GM21717 (cell line): ENCODE measurements around the gene JARID2.

Experiments used
- ATAC-seq: cut with Tn5 transposase; IDR thresholded peaks from one replicate; pipeline ENCODE4 v1.9.1; 2021; ENCODE audit warnings: mild to moderate bottlenecking, moderate library complexity; ENCODE audit not compliant: unreplicated experiment

The JARID2 gene

DNA sequence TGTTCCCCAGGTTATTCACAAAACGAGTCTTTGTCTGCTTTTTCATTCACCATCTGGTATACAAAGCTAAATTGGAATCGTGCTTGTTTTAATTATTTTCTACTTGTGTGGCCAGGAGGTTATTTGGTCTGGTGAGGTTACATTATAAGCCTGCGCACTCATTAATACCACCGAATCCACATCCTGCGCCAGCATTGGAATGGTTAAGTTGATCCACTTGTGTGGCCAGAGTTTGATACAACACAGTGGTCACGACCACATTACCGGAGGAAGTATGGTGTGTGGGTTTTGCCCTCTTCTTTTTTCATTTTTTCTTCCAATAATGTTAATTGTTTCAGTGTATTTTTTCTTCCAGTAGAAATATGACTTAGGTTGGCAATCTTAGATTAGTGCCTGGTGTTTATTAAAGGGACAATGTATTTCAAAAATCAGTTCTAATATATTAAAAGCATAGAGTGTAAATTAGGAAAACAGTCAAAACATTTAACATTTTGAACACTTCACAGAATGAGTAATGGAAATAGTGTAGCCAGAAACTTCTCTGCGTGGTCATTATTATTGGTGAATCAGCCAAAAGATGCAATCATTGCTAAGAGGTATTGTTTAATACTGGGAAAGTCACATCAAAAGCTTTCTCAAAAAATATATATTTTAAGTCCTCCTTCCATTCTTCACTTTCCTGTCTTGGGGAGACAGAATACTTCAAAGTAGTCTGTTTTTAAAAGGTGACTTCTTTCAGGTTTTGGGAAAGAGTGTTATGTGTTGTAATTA lies 84.5 kb downstream of the JARID2 start:
- ATAC-seq: no peak

DNA sequence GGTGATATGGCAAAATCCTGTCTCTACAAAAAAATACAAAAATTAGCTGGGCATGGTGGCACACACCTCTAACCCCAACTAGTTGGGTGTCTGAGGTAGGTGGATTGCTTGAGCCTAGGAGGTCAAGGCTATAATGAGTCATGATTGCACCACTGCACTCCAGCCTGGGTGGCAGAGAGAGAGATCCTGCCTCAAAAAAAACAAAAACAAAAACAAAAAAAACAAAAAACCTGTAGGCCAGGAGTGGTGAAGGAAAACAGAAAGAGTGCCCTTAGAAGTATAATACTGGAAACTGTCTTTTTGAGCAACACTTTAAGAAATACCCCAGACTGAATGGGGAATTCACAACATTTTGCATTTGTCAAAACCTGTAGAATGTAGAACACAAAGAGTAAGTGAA lies 85.3 kb downstream of the JARID2 start:
- no peak for ATAC-seq

DNA sequence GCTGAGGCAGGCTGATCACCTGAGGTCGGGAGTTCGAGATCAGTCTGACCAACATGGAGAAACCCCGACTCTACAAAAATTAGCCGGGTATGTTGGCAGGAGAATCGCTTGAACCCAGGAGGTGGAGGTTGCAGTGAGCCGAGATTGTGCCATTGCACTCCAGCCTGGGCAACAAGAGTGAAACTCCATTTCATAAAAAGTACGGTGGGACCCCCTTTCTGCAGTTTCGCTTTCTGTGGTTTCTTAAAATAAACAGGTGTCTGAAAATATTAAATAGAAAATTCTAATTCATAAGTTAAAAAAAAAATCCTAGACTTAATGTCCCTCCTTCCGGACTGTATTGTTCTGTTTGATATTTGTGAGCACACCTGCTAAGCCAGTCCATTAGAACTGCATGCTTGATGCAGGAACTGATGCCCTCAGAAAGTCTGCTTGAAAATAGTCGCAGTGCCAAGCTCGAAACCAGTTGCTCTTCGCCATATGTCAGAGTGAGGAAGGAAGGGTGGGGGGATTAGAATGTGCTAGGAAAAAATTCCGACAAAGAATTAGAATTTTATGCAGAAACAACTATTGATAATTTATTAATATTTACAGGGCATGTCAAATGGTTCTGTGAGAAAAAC lies 85.9 kb downstream of the JARID2 start:
- ATAC-seq: no peak

DNA sequence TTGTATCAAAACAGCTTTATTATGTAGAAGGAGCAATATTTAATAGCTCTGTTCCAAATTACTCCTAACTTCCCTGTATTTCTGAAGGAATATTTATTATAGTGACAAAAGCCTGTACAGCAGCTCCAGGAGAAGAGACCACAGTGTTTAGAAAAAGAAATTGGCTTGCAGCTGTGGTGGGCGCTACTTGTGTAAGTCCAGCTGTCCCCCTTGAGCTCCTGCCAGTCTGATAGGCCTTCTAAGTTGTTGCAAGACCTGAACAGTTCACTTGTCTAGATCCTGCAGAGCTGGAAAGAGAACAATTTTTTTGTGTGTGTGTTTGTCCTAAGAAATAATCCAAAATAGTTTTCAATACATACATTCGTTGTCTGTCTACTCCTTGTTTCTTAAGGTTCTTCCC lies 86.6 kb downstream of the JARID2 start:
- ATAC-seq: no peak

DNA sequence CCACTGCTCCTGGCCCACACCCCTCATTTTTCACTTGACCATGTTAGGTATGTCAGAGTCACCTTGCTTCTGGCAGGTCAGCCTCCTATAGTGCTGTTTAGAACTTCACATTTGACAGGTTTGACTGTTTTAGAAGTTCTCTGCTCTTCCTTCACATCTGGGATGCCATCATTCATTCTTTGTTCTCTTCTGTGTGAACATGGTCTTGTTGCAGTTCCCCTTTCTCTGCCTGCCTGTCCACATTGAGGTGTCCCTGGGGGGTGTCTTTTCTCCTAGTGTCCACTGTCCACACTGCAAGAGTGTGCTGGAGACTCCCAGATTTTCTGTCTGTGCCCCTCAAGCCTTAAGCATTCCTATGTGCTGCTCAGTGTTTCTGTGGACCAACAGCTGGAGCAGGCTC lies 89.5 kb downstream of the JARID2 start:
- ATAC-seq: no peak

DNA sequence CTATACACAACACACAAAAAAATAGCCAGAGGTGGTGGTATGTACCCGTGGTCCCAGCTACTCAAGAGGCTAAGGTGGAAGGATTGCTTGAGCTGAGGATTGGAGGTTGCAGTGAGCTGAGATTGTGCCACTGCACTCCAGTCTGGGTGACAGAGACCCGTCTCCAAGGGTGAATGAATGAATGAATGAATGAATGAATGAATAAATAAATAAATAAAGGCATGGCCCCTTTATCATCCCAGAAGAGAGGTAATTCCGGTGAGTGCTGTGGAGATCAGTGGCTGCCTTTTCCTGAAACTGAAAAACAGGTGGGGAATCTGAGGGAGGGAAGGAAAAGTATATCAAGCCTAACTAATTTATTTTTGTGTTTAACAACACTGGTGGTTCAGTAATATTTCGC lies 90.0 kb downstream of the JARID2 start:
- ATAC-seq: no peak

DNA sequence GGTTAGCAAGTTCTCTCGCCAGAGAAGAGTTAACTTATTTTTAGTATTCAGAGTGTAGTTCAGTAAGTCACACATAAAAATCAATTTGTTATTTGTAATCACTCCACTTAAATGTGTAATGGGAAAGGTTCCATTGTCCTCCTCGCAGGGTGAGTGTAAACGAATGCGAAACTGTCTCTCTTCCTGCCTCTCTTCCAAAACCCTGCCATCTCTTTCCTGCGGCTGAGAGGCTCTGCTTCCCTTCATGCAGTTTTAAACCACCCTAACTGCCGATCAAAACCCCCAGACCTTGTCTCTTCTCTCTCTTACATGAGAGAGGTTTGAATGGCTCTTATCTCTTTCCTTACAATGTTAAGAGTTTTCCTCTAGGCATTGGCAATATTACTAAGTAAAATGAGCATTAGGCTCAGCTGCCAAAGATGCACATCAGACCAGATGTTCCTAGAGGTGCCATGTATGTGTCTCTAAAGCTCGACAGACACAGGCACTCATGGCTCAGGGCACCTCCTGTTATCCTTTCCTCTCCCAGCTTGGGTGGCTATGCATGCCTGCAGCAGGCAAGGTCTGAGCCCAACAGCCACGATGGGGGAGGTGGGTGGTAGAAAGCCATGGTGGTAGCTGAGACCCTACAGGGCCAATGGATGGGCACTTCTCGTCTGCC lies 91.2 kb downstream of the JARID2 start:
- no peak for ATAC-seq

DNA sequence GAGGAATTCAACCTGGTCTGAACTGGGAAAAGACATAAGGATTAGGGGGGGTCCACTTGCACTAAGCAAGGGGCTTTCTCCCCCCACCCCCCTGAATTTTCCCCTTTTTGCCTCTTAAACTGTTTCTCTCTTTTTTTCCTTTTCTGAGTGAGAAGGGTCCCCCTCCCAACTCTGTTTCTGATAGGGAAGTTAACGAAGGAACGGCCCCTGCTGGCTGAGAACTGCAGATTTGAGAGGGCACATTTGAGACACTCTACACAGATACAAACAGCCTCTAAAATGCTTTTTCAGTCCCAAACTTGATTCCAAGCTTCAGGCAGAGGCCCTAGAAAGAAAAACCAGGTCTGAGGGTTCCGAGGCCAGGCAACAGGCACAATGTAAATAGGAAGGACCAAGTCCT lies 91.7 kb downstream of the JARID2 start:
- ATAC-seq: no peak

DNA sequence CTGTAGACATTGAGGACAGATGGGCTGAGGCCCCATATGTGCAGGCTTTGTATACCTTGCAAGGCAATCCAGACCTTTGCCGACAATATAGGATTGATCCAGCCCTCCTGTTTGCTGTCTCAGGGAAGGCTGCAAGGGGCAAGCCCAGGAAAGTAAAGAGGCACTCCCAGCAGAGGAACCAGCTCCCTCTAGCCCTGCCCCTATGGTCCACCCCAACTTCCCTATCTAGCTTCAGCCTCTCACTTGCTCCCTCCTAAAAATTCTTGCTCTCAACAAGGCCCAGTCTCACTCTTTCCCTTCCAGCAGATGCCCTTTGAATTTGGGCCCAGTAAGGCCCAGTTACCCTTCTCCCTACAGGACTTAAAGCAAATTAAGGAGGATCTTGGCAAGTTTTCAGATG lies 92.6 kb downstream of the JARID2 start:
- no peak for ATAC-seq

DNA sequence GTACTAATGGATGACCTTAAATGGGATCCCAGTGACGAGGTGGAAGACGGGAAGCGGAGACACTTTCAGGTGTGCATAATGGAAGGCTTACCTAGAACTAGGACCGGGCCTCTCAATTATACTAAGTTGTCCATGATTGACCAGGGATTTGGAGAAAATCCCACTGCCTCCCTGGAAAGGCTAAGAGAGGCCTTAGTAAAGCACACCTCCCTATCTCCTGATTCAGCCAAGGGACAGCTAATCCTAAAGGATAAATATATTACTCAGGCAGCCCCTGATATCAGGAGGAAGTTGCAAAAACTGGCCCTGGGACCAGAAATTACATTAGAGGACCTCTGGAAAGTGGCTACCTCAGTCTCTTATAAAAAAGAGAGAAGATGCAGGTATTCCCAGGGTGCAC lies 93.2 kb downstream of the JARID2 start:
- no peak for ATAC-seq

DNA sequence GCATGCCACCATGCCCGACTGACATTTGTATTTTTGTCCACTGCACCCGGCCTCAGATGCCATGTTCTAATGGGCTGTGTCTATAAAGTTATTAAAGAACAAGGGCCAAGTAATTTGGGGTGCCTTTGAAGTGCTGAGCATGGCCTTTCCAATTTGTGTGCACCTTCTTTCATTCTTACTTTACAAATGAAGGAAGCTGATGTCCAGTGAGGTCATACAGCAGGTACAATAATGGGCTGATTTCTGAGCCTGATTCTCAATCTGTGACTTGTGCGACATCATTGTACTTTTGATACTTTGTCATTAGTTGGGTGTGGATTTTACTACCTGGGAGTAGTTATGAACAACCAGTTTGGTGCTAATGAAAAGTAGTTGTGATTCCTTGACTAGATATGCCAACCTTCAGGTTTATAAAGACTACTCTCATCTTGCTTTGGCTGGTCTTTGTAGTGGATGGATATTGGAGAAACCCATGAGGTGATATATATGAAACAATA lies 94.3 kb downstream of the JARID2 start:
- ATAC-seq: no peak

DNA sequence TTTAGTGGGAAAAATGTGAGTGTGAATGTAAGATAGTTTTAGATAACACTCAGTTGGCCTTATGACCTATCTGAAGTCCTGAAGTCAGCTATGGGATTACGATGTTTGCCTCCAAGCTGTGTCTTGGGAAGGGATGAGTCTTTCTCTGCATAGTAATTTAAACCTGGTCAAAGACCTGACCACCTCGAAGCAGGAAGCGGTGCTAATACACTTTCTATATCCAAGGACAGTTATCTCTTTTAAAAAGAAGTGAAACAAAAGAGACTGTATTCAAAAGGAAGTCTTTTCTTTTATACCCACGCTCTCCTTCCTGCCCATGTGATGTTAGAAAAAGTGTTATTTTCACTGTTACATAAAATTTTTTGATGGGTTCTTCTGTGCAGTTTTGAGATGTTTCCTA lies 94.9 kb downstream of the JARID2 start:
- ATAC-seq: no peak

DNA sequence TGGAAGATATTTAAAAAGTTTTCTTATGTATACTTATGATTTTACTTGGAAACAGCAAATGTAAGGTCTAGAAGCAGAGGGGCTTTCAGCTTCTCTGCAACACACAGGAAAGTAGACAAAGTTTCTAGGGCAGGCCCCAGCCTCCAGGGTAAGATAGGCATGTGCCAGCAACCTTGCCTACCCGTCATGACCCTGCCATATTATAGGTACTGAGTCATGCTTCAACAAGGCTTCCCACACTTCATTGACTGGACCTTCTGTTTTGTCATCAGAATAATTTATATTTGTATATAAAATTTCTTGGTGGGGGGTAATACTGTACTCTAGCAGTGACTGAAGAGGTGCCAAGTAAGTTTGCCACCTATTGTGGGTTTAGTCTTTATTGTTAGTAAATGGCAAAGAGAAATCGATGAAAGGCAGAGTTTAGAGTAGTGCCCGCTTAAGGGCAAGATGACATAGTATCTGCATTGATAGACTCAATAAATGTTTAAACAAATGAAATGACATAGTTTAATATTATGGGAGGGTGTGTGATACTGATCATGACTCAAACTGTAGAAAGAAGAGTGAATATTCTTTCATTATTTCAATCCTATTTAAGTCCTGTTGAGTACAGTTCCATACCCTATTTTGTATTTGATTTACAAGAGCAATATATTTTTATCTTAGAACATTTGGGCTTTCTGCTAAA lies 95.6 kb downstream of the JARID2 start:
- no peak for ATAC-seq

DNA sequence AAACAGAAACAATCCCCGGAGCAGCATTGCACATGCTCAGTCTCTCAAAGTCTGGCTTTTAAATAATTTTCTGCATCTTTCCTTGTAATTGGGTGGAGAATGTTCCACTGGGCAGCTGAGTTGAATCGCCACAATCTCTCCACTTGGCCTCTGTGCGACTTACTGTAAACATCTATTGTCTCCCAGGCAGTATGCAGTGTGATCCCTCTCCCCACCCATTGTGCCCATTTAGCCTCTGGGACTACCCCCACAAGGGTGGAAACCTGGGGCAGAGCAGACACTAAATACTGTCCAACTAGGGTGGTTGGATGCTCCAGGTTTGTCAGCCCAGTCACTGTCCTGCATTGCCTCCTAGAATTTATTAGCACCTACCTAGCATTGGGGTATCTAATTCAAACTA lies 96.2 kb downstream of the JARID2 start:
- no peak for ATAC-seq

DNA sequence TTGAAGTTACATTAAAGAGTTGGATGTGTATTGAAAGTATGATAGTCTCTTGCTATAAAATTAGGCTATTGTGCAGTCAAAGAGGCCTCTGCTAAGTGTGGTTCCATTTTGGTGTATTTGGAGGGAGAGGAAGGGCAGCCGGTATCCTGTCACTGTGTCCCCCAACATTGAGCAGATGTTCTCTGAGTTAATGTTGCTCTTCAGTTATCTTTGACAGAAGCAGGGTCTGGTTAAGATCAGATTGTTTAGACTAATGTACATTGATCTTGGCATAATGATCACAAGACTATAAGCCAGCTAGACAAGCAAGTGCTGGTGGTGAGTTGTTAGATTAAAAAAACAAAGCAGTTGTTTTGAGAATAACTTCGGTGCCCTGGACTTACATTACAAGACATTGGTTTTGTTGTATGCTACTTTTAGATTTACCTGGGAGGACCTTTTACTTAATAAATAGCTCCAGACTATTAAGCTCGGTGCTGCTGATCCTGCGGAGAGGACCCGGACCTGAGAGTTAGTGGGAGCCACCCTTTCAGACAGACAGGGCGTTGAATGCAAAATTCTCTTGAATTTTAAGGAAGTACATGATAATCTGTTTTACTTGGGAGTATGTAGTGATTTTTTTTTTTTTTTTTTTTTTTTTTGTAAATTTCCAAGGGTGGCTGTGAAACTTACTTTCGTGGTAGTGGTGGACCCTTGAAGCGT lies 97.8 kb downstream of the JARID2 start:
- ATAC-seq: no peak

DNA sequence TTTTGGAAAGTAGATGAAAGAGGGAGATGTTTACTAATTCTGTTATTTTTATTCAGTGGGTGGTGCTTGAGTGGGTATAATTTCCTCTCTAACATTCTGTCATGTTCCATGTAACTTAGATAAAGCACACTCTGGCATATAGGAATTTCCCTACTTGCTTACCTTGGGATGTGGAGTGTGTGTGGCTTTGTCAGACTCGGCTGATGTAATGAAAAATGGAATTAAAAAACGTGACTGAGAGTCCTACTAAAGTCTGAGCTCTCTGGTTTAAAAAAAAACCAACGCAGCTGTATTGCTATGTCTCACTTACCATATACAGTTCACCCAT lies 98.3 kb downstream of the JARID2 start:
- no peak for ATAC-seq

DNA sequence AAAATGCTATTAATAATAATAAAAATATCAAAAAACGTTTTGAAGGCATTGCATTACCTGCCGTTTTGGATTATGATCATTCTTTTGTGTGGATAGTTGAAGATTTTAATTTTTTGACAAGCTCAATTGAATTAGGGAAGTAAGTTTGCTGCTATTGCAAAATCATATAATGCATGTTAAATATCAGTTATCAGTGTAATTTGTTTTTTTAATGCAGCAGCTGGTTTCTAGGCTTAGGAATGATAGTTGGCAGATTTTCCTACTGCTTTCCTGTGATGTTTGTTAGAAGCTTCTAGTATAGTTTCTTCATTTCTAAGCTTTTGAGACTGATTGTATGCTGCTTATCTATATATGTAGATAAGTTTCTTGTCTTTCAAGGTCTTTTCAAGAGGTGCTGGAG lies 99.0 kb downstream of the JARID2 start:
- ATAC-seq: no peak

DNA sequence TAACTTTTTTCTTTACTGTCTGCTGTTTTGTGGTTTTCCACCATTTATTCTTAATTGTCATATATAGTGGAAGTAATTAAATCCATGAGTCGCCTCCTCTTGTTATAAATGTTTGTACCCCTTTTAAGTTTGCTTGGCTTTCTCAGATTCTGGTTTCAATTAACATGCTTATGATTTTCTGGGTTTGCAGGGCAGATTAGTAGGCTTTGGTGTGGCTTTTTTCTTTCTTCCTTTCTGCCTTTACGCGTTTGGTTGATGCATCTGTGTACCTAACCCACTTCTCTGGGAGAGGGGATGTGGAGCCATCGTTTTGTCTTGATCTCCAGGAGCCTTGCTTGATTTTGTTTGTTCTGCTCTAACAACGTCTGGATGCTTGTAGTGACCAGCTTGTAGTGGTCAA lies 100.4 kb downstream of the JARID2 start:
- ATAC-seq: no peak

DNA sequence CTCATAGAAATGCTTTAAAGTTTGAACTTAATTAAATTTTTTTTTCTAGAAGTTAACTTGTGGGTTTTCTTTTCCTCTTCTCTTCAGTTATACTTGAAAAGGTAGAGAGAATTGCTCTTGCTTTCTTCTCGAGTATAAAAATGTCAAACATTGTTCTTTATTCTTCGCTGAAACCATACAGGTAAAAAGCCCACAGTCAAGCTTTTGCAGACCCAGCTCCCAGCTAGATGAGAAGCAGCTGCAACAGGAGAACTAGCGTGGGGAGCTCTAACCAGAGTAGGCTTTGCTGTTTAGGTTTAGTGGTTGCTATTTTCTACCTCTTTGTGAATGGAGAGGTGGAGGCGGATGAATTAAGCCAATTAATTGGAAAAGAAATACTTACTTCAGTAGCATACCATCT lies 102.7 kb downstream of the JARID2 start:
- no peak for ATAC-seq

DNA sequence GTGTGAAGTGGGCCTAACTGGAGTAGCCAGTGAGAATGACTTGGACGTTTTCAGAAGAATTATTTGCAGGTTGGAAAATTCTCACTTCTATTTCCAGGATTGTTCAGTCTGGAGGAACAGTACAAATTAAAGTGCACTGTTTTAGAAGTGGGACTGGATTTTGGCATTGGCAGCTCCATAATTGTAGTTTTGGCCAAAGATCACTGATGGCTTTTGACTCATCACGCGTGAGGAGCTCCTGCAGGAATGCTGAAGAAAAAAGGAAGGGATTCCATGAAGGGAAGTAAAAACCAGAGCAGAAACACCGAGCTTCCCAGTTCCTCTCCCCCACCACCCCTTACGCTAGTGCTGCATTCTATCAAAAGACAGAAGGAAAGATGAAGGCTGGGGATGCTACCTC lies 103.5 kb downstream of the JARID2 start:
- no peak for ATAC-seq
